Lung (tissue), 12 donors: ENCODE results near the gene GNLY. TPM values are rescaled to one million over a fixed set of nuclear protein-coding genes. Genes with fewer than 3 reads are reported as not detected.
"Not testable (repeated sequence)": the region's sequence is repeated elsewhere in the genome, so short reads cannot be mapped to it uniquely, and the experiment has no call there.

ENCODE experiments used
- ATAC-seq: fragments of 200-7000 bp; cut with Tn5 transposase; one replicate; pipeline ENCODE4 v1.9.1; 2020; ENCODE audit warnings: moderate number of reproducible peaks; ENCODE audit not compliant: insufficient read depth, low FRiP score
- DNase-seq, 3 donors: peaks; one replicate each; pipeline ENCODE4 v3.0.0-alpha.2; 2013 to 2017
- H3K27ac ChIP-seq, 2 donors: one replicate each; pipeline ENCODE4 v1.5.1; 2013; ENCODE audit warnings: mild to moderate bottlenecking in 2 of 2, moderate library complexity in 2 of 2, control low read depth in 1 of 2, inconsistent platforms in 1 of 2, low read depth in 1 of 2, low read length in 1 of 2
- H3K27me3 ChIP-seq, 3 donors: one replicate each; pipeline ENCODE4 v1.5.1; 2013; ENCODE audit warnings: low read length in 2 of 3; ENCODE audit not compliant: control insufficient read depth in 3 of 3, insufficient read depth in 3 of 3
- H3K36me3 ChIP-seq, 4 donors: one replicate each; pipeline ENCODE4 v1.5.1; 2013; ENCODE audit warnings: low read length in 4 of 4, mild to moderate bottlenecking in 1 of 4, moderate library complexity in 1 of 4; ENCODE audit not compliant: control insufficient read depth in 4 of 4, insufficient read depth in 4 of 4
- H3K4me1 ChIP-seq, 5 donors: one replicate each; pipeline ENCODE4 v1.5.1; 2013; ENCODE audit warnings: low read length in 5 of 5, mild to moderate bottlenecking in 2 of 5, moderate library complexity in 1 of 5; ENCODE audit not compliant: control insufficient read depth in 5 of 5, insufficient read depth in 5 of 5
- H3K4me3 ChIP-seq: one replicate; pipeline ENCODE4 v1.5.1; 2013; ENCODE audit warnings: mild to moderate bottlenecking, control low read depth, moderate library complexity
- H3K9ac ChIP-seq, 2 donors: one replicate each; pipeline ENCODE4 v1.5.1; 2013; ENCODE audit warnings: low read length in 2 of 2, control low read depth in 1 of 2; ENCODE audit not compliant: insufficient read depth in 1 of 2
- H3K9me3 ChIP-seq, 4 donors: one replicate each; pipeline ENCODE4 v1.5.1; 2013; ENCODE audit warnings: low read length in 3 of 4, mild to moderate bottlenecking in 1 of 4, moderate library complexity in 1 of 4; ENCODE audit not compliant: control insufficient read depth in 4 of 4, insufficient read depth in 3 of 4
- CTCF ChIP-seq: IDR thresholded peaks from 2 replicates; pipeline ENCODE4 v1.5.1; 2012; ENCODE audit warnings: mild to moderate bottlenecking; ENCODE audit errors: control extremely low read depth, extremely low read depth
- WGBS, 2 donors: extraction: QIAGEN DNeasy Blood & Tissue Kit; methylation state at CpG; one replicate each; pipeline ENCODE4 v1.1.7; 2013; 5-methylcytosine and 5-hydroxymethylcytosine counted together
- polyA plus RNA-seq, 2 donors: library from polyadenylated mRNA; stranded (reverse); fragments of 200-250 nt; gene quantifications; one replicate each; pipeline ENCODE4 v1.2.1, GENCODE V29; 2013
- total RNA-seq, 2 donors: library from RNA; depleted of rRNA in 1 of 2; stranded (reverse); fragments of >200 nt in 1 of 2; gene quantifications; one replicate each; pipeline ENCODE4 v1.2.1, GENCODE V29; 2014 to 2021
- donor health status: control.
- donor health status: control.
- donor health status: Bipolar disorder and iron deficiency.
- donor health status: healthy.
- donor health status: DM: yes; HTN: yes; CAD: no.

Gene GNLY
- total and polyA plus RNA-seq, 4 donors, result 9.0 to 13.6 (median 12.1) TPM; not detected in 1

- Histone ChIP-seq H3K27me3 (no peaks in the 10 kb centered on the region), H3K27ac (peak overlapping the region in 1 of 2 donors; percentile 42), H3K9me3 (no peaks in the 10 kb centered on the region), H3K9ac (no peak overlapping the region), H3K4me3 (no peak overlapping the region), H3K4me1 (peaks cover 0 to 3% (median 0%) of the 10 kb centered on the region in 5 donors), H3K36me3 (peaks cover 3 to 10% (median 8%) of the 10 kb centered on the region in 4 donors)
- TF ChIP-seq CTCF, result no peak
- DNase-seq (no peak), ATAC-seq (no peak)
- 72 to 82% methylated on average over 7 of the region's 7 CpGs for WGBS, 2 donors
Observed at GRCh38 chr2:85655961-85656417, 38.2 kb upstream of the GNLY start.

GRCh38 chr2:85656468-85656867 is 37.7 kb upstream of the GNLY start:
- Histone ChIP-seq H3K4me1 (peaks cover 0 to 3% (median 0%) of the 10 kb centered on the region in 5 donors), H3K9ac (no peak overlapping the region), H3K27ac (peak overlapping the region in 1 of 2 donors; percentile 42), H3K9me3 (no peaks in the 10 kb centered on the region), H3K4me3 (no peak overlapping the region), H3K36me3 (peaks cover 3 to 10% (median 6%) of the 10 kb centered on the region in 4 donors), H3K27me3 (no peaks in the 10 kb centered on the region)
- no peak for TF ChIP-seq CTCF
- WGBS, 2 donors, result 65 to 89% methylated on average over 3 of the region's 3 CpGs
- no peak for DNase-seq
- ATAC-seq, result peak; percentile 1

- H3K9me3 ChIP-seq, H3K4me3 ChIP-seq, H3K36me3 ChIP-seq, H3K27me3 ChIP-seq, H3K4me1 ChIP-seq, ATAC-seq, H3K27ac ChIP-seq, DNase-seq, H3K9ac ChIP-seq: not testable (repeated sequence)
- WGBS, 2 donors, result 79 to 83% methylated on average over 4 of the region's 4 CpGs
Observed at GRCh38 chr2:85657399-85657798, 36.8 kb upstream of the GNLY start.

GRCh38 chr2:85659324-85659981 is 34.7 kb upstream of the GNLY start:
- Histone ChIP-seq H3K36me3 (peaks cover 0 to 11% (median 2%) of the 10 kb centered on the region in 4 donors), H3K27ac (peak overlapping the region in 1 of 2 donors; percentile 11), H3K4me1 (peaks cover 0 to 17% (median 0%) of the 10 kb centered on the region in 5 donors), H3K9me3 (no peaks in the 10 kb centered on the region), H3K9ac (no peak overlapping the region), H3K27me3 (no peaks in the 10 kb centered on the region), H3K4me3 (no peak overlapping the region)
- 67 to 73% methylated on average over 13 of the region's 13 CpGs for WGBS, 2 donors
- no peak for ATAC-seq
- DNase-seq, result no peak
- TF ChIP-seq CTCF, result no peak

- Histone ChIP-seq H3K27ac (peak overlapping the region in 1 of 2 donors; percentile 89), H3K4me1 (peaks cover 0 to 17% (median 0%) of the 10 kb centered on the region in 5 donors), H3K36me3 (peaks cover 0 to 15% (median 2%) of the 10 kb centered on the region in 4 donors)
- H3K9ac ChIP-seq, H3K4me3 ChIP-seq, H3K27me3 ChIP-seq, ATAC-seq, H3K9me3 ChIP-seq, DNase-seq: not testable (repeated sequence)
- whole genome bisulfite sequencing, 2 donors, result 77 to 86% methylated on average over 11 of the region's 11 CpGs
Observed at GRCh38 chr2:85660301-85660700, 33.9 kb upstream of the GNLY start.
